Muscle of back (tissue), 13 donors: ENCODE data around the gene FAM219A. TPM values are rescaled to one million over a fixed set of nuclear protein-coding genes. Genes with fewer than 3 reads are reported as not detected.

Experiments used
- DNase-seq, 3 donors: peaks; one replicate each; pipeline versions ENCODE4 v3.0.0 to v3.0.0-alpha.2; 2013
- long read RNA-seq, 9 donors: transcript quantifications; one replicate each; lab custom pipeline, GENCODE V29; 2026
- polyA plus RNA-seq, 10 donors: library from polyadenylated mRNA; unstranded; fragments of 120-200 nt; gene quantifications; one replicate each; pipeline ENCODE4 v1.2.1, GENCODE V29; 2013; ENCODE audit not compliant: insufficient read length in 10 of 10

FAM219A gene, protein sequence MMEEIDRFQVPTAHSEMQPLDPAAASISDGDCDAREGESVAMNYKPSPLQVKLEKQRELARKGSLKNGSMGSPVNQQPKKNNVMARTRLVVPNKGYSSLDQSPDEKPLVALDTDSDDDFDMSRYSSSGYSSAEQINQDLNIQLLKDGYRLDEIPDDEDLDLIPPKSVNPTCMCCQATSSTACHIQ
- 10 to 100 TPM in 8 of 10 donors, 1 to 10 TPM in 2; 9.8 to 15.0 (median 11.8) TPM for polyA plus RNA-seq
- long read RNA-seq, donor 1, partial matches to known transcripts, result 0 of 3 reads
- long read RNA-seq, donor 1, other reads (novel, unspliced or antisense), result 0 of 3 reads
- long read RNA-seq, donor 2, partial matches to known transcripts, result 0 of 3 reads
- long read RNA-seq, donor 2, other reads (novel, unspliced or antisense), result 0 of 3 reads
- long read RNA-seq, donor 3, result 0 reads
- long read RNA-seq, donor 4, partial matches to known transcripts, result 5 of 5 reads
- long read RNA-seq, donor 4, other reads (novel, unspliced or antisense), result 0 of 5 reads
- long read RNA-seq, donor 5, partial matches to known transcripts, result 0 of 3 reads
- long read RNA-seq, donor 5, other reads (novel, unspliced or antisense), result 0 of 3 reads
- long read RNA-seq, donor 6, partial matches to known transcripts, result 0 of 7 reads
- long read RNA-seq, donor 6, other reads (novel, unspliced or antisense), result 0 of 7 reads
- long read RNA-seq, donor 7, partial matches to known transcripts, result 0 of 3 reads
- long read RNA-seq, donor 7, other reads (novel, unspliced or antisense), result 0 of 3 reads
- long read RNA-seq, donor 8, partial matches to known transcripts, result 0 of 1 reads
- long read RNA-seq, donor 8, other reads (novel, unspliced or antisense), result 0 of 1 reads
- long read RNA-seq, donor 9, result 0 reads

DNA sequence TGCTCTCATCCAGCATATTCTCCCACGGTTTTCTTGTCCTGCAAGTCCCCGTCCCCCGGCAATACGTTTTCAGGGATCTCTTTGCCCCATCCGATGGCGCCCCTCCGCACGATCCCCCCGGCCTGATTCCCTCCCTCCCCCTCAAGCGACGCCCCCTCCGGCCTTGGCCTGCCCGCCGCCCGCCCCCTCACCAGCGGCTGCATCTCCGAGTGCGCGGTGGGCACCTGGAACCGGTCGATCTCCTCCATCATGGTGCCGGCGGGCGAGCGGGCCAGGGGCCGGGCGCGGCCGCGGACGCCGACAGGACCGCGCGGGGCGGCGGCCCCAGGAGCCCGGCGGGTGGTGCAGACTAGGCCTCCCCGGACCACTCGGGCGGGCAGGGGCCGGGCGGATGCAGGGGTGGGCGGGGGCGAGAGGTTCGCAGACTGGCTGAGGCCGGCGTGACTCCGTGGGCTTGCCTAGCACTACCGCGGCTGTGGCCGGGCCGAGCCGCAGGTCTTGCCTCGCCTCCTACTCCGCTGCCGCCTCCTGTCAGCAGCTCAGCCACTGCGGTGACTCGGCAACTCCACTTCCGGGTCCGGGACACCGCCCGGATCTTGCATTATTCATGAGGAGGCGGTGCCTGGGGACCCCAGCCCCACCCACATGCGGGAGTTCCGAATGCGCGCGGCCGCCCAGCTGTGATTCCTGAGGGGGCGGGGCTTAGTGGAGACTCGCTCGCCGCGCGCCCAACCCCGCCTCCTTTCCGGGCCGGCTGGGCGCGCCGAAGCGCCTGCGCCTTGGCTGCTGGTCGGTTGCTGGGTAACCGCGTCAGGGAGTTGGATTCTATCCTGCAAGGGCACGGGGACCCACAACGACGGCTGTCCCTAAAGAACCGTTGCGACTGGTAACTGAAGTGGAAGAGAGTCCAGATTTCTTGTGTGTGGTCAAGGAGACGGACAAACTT is at the start of gene FAM219A, which contains the start of gene DNAI1:
TSS of gene FAM219A (minus strand) at position 558 of the 946 bp plus-strand sequence. CDS start at position 251, 307 bp downstream.
TSS of gene DNAI1 (plus strand) at position 793 of the 946 bp plus-strand sequence. CDS start 201 bp downstream, outside the sequence.
- peak; percentile 99 to 100 (median 99) for DNase-seq

DNA sequence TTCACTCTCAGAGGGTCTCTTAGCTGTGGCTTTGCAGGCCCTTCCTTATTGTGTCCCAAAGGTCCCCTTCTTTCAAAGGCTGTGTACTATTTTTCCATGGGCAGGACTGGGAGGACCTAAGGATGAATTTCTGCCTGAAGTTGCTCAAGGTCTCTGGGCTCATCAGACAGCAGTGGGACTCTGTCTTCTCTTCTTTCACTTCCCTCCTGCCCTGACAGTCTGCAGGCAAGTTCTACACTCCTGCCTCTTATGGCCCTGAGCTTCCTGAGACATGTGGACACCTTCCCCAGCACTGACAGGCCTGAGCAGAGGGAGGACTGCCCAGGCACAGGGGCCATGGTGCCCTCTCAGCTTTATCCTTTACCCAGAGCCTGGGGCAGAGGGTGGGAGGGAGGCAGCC is 49.6 kb upstream of the FAM219A start:
- no peak for DNase-seq

DNA sequence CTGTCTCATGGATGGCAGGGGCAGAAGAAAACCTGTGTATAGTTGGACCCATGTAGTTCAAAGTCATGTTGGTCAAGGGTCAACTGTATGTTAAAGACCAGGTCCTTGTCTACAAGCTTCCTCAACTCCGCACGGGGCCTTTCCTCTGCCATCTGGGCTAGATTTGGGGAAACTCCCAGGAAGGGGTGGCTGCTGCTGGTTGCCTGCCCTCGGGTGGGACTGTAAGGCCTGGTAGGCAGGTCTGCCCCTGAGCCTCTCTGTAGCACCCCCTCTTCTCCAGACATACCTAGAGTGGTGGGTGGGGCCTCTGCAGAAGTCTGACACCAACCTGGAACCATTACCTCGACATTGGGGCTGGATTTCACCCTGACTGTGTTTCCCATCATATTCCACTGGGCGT is 49.2 kb upstream of the FAM219A start:
- no peak for DNase-seq

DNA sequence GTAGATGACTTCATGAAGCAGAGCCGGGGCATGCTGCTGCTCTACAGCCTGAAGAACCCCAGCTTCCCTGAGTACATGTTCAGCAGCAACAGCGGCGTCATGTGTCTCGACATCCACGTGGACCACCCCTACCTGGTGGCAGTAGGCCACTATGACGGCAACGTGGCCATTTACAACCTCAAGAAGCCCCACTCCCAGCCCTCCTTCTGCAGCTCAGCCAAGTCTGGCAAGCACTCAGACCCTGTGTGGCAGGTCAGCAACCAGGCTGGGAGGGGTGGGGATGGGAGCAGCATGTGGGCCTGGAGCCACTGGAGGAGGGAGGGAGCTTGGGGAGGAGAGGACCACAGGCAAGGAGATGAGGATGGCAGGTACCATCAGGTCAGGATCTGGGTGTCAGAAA is 48.3 kb upstream of the FAM219A start:
- DNase-seq, result no peak

DNA sequence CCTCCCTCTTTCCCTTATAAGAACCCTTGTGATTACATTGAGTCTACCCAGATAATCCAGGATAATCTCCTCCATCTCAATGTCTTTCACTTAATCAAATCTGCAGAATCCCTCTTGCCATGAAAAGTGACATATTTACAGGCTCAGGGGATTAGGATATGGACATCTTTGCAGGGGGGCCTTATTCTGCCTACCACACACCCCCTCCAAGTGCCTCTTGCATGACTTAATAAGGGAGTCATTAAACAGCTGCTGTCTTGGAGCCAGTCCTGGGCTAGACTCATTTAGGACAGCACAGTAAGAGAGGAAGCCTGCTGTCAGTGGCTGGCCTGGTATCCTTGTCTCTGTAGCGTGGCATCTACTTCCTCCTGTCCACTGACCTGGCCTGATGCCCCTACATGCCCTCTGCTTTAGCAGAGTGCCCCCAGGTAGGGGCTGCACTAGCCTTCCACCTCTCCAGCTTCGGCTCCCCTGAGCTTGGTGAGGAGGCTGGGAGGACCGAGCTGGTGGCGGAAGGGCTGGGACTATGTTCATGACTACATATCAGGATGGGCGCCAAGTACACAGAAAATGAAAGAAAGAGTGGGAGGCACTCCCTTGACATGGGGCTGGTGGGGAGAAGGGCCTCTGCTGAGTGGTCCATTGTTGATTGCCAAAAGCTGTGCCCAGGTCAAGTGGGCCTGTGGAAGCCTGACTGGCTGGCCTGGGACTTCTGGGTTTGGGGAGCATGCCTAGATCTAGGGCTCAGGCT is 47.2 kb upstream of the FAM219A start:
- DNase-seq, result no peak

DNA sequence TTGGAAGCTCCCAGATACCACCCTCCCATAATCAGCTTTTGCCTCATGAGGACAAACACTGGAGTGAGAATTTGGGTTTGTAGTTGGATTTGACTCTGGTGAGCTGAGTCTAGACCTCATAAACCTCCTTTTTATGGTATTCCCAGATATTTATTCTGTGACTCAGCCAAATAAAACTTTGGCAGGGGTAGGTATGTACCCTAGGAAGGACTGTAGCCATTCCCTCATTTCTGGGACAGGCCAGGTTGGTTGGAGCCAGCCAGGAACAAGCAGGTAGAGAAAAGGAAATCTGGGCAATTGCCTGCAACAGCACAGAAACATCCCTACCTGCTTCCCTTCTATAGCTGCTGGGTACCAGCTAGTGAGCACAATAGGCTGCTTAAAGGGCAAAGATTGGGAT is 45.0 kb upstream of the FAM219A start:
- DNase-seq, result no peak

DNA sequence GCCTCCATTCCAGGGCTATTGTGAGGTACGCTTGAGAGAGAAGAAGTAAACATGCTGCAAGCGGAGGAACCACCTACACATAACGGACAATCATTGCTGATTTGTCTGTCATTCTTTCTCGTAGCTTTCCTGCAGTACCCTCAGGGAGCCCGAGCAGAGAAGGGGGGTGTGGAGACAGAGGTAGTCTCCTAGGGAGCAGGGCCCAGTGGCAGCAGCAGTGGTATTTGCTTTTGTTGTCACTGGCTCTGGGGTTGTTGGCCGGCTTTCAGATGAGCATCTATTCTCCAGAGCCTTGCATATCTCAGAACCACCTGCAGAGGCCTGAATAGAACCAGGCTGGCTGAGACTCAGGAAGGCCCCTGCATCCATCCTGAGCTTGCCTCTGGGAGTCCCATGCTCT is 44.5 kb upstream of the FAM219A start:
- no peak for DNase-seq

DNA sequence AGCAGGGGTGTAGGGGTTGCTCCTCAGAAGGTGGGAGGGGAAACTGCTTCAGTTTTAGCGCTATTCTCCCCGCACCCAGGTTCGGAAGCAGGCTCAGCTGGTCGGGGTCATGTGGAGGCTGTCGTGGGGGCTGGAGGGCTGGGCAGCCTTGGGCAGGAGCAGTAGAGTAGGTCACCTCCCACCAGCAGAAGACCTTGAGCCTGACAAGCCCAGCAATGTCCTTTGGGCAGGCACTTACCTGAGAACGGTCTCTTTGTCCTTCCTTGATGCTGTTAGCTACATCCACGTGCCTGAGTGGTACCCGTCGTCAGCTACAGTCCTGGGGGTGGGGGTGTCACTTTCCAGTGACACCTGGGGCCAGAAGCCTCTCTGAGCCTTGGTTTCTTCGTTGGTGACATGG is 44.1 kb upstream of the FAM219A start:
- no peak for DNase-seq

DNA sequence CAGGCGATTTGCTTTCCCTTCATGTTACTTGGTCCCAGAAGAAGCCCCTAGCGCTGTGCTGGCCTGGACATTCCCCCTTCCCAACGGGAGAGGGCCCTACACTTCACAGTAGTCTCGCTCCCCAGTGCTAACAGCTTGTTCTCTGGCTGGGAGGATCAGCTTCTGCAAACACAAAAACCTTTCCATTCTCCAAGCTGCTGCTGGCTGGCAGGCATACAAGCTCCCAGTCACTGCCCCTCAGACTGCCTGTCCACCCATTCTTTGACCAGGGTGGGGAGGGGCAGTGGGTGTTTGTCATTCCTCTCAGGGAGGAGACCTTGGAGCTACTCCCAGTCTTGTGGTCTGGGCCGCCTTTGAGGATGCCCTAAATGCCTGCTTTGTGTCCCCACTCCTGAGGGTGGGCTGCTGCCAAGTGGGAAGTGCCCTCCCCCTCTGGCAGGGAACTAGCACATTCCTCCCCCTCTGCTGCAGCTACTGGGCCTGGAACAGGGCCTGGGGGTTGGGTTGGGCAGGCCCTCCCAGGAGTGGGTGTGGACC is 43.6 kb upstream of the FAM219A start:
- peak; percentile 49 to 85 (median 62) for DNase-seq

DNA sequence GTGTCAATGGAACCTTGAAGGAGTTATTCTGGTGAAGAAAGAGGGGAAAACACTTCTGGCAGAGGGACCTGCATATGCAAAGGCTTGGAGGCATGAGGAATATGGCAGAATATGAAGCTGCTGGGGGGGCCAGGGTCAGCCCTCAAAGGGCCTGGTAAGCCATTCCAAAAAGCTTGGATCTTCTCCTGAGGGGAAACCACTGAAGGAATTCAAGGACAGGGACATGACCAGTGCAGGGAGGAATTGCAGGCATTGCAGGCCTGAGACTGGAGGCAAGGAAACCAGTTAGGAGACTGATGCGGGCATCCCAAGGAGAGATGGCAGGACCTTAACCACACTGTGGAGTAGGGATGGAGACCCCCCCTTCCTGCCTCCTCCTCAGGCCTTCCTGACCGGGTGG is 43.0 kb upstream of the FAM219A start:
- no peak for DNase-seq

DNA sequence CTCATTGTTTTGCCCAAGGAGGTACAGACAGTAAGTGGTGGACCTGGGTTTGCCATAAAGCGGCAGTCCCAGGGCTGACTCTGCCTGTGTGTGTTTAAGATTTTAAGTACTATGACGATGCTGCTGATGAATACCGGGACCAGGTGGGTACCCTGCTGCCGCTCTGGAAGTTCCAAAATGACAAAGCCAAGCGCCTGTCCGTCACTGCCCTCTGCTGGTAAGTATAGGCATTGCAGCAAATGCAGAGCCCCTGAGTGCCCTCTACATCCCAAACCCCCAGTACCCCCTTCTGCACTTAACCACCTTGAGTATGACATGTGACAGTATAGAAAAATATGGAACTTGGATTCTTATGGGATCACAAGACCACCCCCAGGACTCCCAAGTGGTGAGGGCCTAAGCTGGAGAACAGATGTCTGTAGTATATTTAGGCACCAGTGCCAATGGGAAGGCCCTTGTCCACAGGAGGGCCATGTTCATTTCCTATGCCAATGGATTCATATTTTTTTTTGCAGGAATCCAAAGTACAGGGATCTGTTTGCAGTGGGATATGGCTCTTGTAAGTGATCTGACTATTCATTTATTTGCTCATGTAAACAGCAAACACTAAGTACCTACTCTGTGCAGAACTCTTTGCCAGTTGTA is 42.4 kb upstream of the FAM219A start:
- peak in 2 of 3 donors; percentile 52 to 65 for DNase-seq

DNA sequence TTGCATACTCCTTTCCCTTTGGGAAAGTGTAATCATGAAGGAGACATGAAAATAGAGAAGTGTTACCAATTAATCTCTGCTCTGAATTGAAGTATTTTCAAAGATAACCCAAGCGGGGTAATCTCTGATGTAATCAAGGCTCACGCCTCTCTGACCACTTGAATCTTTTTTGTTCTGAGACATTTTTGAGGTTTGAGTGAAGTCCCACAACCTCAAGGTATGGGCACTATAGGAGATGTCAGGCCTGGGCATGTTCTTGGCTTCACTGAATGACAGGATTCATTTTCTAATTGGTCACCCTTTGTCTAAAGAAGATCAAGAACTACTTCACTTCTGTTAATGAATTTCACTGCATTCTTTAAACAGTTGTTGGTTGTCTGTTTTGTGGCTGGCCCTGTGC is 40.7 kb upstream of the FAM219A start:
- DNase-seq, result no peak

DNA sequence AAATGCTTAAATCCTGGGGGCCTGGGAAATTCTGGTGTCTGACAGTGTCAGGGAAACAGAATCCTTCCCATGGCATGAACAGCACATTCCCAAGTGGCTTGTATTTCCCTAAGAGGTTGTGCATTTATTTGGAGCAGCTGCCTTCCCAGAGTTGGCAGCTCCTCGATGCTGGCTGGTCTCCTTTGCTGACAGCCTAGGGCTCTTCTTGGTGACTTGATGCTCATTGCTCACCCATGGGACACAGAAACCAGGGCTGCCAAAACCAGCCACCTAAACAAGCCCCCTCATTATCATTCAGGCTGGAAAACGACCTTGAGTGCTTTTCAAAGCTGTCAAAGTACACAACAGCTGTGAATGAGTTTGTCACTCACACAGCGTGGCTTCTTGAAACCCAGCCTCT is 40.2 kb upstream of the FAM219A start:
- no peak for DNase-seq

DNA sequence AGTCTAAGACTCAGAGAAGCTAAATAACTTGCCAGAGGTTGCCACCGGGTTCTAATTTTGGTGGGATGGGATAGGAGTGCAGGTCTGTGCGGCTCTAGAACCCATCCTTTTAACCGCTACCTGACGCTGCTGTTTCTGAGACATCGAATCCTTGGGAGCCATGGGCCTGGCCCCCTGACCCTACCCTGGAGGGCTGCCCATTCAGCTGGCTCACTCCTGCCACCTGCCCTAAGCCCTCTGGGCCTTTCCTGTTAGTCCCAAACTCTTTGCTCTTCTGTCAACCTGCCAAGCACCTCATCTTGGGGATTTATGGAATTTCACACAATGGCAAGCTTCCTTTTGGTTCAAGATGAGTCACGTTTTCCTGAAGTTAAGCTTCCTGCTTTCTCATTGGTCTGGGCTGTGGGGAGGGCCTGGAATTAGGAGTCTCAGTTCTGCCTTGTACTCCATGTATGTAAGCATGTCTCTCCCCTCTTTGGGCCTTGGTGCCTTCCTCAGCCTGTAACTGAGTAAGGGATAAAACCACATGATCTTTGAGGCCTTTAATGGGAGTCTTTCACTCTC is 37.9 kb upstream of the FAM219A start:
- DNase-seq, result no peak

DNA sequence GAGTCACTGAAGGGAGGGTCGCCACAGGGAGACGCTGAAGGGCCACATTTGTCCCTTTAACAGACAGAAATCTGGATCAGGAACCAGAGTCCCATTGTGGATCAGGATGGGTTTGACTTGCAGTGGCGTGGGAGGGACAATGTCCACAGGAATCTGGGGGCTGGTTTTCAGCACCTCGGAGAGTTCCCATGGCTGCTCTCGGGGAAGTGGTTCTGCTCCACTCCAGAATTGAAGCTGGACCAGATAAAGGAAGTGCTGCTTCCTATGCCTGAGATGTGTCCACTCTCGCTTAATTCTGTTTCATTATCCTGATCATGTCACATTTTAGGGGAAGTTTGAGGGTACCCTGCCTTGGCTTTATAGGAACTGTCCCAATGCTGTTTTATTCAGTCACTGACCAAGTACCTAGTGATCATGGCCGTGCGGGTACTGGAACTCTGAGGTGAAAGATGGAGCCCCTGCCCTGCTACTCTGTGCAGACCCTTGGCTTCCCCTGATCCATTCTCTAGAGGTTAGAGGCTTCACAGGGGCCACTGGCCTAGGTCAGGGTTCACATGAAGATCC is 35.7 kb upstream of the FAM219A start:
- DNase-seq, result peak; percentile 47 to 78 (median 65)

DNA sequence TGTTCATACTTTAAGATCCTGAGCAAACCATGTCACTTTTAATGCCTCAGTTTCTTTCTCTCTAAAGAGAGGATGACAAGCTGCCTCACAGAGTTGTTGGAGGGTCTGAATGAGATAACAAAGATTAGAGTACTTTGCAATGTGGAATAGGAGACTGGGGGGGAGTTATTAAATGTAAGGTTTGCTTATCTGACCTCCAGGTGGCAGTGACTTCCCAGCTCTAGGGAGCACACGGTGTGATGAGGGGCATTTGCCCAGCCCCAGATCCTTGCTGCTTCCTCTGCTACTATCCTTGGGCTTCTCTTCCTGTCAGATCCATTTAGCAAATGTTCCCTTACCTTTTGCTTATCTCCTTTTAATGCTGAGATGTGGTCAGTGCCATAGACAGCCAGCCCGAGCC is 33.7 kb upstream of the FAM219A start:
- no peak for DNase-seq

DNA sequence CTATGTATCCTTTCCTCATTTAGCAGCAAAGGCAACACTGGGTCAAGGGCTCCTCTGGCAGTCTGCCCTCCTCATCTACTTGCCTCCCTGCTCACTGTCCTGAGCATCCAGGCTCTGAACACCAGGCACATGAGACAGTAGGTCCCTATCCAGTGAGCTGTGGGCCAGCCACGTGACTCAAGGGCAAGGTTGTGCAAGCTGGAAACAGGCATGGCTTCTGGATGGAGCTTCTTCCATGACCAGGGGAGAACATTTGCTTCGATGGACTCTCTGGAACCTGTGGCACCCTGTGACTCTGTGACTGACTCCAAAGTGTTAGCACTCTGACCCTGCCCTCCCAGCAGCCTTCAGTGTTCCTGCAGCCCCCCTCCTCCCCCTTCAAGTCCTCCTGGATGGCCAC is 33.2 kb upstream of the FAM219A start:
- no peak for DNase-seq

DNA sequence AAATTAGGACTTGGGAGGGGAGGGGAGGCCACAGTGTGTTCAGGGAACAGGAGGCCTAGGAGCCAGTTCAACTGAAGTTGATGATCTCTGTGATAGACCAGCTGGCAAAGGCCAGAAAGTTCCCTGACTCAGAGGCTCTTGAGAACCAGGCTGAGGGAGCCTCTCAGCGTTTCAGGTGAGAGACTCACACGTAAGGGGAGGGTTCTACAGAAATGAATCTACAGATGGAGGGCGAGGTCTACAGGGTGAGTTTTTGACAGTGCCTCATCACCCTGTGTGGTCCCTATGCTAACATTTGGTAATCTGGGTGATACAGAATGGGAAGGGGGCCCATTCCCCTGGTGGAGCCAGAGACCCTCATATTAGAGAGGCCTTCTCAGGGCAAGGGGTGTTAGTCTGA is 32.4 kb upstream of the FAM219A start:
- no peak for DNase-seq

DNA sequence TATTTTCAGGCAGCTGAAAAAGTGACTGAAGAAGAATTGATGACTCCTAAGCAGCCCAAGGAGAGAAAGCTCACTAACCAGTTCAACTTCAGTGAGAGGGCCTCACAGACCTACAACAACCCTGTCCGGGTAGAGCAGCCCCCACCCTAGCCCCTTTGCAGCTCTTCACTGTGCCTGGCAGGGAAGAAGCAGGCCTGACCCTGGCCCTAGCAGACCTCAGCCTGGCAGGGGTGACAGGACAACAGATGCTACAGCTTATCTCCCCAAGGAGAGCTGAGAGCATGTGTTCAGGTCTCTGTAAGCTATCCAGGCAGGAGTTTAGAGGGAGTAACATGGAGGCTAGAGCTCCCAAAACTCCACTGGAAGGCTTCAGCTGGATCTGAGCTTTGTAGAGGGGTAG is 32.0 kb upstream of the FAM219A start:
- DNase-seq, result no peak
